ENCODE data around the gene C3orf70. TPM values are rescaled to one million over a fixed set of nuclear protein-coding genes. Genes with fewer than 3 reads are reported as not detected.

C3orf70 gene
- polyA plus RNA-seq, 4 donors = 0.67 to 5.1 (median 2.9) TPM

DNA sequence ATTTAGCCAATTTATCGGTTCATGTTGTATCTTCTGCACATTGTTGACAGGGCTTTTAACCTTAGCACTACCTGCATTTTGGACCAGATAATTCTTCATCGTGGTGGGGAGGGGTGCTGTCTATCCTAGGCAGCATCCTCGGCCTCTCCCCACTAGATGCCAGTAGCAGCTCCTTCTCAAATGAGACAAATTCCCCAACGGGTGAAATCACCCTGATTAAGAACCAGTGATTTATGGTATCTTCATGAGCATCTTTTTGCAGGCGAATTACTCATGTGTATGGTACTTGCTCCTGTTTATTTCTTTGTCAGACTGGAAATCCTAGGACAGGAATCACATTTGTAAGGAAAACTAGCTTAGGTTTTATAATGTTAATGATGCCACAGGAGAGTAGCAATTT, 68.0 kb downstream of the C3orf70 start:
- Histone ChIP-seq H3K4me3 (ENCODE audit: low read depth in 1 of 3, low read length in 3 of 3) (no peak overlapping the region), H3K27me3 (ENCODE audit: control insufficient read depth in 3 of 3, insufficient read depth in 3 of 3, low read length in 3 of 3) (no peaks in the 10 kb centered on the region), H3K36me3 (ENCODE audit: control insufficient read depth in 3 of 3, insufficient read depth in 2 of 3, low read depth in 1 of 3, low read length in 3 of 3) (peaks cover 0 to 18% (median 0%) of the 10 kb centered on the region in 3 donors), H3K9me3 (ENCODE audit: control insufficient read depth in 2 of 2, insufficient read depth in 1 of 2, low read depth in 1 of 2, low read length in 1 of 2) (no peaks in the 10 kb centered on the region), H3K27ac (ENCODE audit: low read depth in 1 of 3, low read length in 2 of 3) (no peak overlapping the region), H3K4me1 (ENCODE audit: control insufficient read depth in 3 of 3, insufficient read depth in 2 of 3, low read depth in 1 of 3, low read length in 2 of 3) (peaks cover 0 to 8% (median 3%) of the 10 kb centered on the region in 3 donors)
- WGBS, 3 donors = 74 to 78% (median 75%) methylated on average over 5 of the region's 5 CpGs
- no peak for DNase-seq
- no peak for FAIRE-seq

DNA sequence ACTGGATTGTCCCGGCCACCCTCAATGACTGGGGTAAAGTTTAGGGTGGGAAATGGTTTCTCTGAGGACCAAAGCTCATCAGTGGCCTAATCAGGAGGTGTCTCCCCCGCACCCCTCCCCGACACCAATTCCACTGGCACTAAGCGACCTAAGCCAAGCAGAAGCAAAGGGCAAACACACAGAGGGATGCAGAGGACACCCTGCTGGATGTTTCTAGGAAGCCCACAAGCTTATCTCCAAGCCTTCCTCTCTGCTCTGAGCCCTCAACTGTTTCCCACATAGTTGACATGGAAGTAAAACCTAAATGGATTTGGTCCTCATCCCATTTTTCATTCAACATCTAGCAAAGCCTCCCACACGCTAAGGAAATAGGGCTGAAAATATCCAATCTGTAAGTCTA, 68.5 kb downstream of the C3orf70 start:
- Histone ChIP-seq H3K9me3 (ENCODE audit: control insufficient read depth in 2 of 2, insufficient read depth in 1 of 2, low read depth in 1 of 2, low read length in 1 of 2) (no peaks in the 10 kb centered on the region), H3K4me3 (ENCODE audit: low read depth in 1 of 3, low read length in 3 of 3) (no peak overlapping the region), H3K4me1 (ENCODE audit: control insufficient read depth in 3 of 3, insufficient read depth in 2 of 3, low read depth in 1 of 3, low read length in 2 of 3) (peaks cover 0 to 10% (median 3%) of the 10 kb centered on the region in 3 donors), H3K27me3 (ENCODE audit: control insufficient read depth in 3 of 3, insufficient read depth in 3 of 3, low read length in 3 of 3) (no peaks in the 10 kb centered on the region), H3K36me3 (ENCODE audit: control insufficient read depth in 3 of 3, insufficient read depth in 2 of 3, low read depth in 1 of 3, low read length in 3 of 3) (peaks cover 0 to 18% (median 0%) of the 10 kb centered on the region in 3 donors), H3K27ac (ENCODE audit: low read depth in 1 of 3, low read length in 2 of 3) (no peak overlapping the region)
- WGBS, 3 donors = 79 to 86% (median 86%) methylated on average over 5 of the region's 5 CpGs
- DNase-seq (no peak), FAIRE-seq (no peak)

DNA sequence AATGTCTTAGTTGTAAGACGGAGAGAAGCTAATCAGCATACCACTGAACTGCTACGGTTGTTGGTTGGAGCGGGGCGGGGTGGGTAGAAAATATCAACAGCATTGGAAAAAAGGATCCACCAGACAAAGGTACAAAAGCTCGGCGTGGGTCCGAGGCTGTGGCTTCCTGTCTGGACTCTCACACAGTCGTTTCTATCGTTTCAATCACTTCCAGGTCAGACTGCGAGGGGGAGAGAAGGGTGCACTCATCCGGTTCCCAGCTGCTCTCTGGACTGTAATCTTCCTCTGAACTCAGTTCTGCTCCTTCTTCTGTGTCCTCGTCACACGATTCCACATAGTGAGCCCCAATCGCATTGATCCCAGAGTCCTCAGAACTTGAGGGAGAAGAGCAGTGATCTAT, 70.0 kb downstream of the C3orf70 start:
- Histone ChIP-seq H3K4me1 (ENCODE audit: control insufficient read depth in 3 of 3, insufficient read depth in 2 of 3, low read depth in 1 of 3, low read length in 2 of 3) (peaks cover 0 to 13% (median 3%) of the 10 kb centered on the region in 3 donors), H3K27ac (ENCODE audit: low read depth in 1 of 3, low read length in 2 of 3) (no peak overlapping the region), H3K27me3 (ENCODE audit: control insufficient read depth in 3 of 3, insufficient read depth in 3 of 3, low read length in 3 of 3) (no peaks in the 10 kb centered on the region), H3K4me3 (ENCODE audit: low read depth in 1 of 3, low read length in 3 of 3) (no peak overlapping the region), H3K9me3 (ENCODE audit: control insufficient read depth in 2 of 2, insufficient read depth in 1 of 2, low read depth in 1 of 2, low read length in 1 of 2) (no peaks in the 10 kb centered on the region), H3K36me3 (ENCODE audit: control insufficient read depth in 3 of 3, insufficient read depth in 2 of 3, low read depth in 1 of 3, low read length in 3 of 3) (peaks cover 0 to 18% (median 0%) of the 10 kb centered on the region in 3 donors)
- DNase-seq (no peak), FAIRE-seq (no peak)
- WGBS, 3 donors = 85 to 87% (median 85%) methylated on average over 14 of the region's 14 CpGs

DNA sequence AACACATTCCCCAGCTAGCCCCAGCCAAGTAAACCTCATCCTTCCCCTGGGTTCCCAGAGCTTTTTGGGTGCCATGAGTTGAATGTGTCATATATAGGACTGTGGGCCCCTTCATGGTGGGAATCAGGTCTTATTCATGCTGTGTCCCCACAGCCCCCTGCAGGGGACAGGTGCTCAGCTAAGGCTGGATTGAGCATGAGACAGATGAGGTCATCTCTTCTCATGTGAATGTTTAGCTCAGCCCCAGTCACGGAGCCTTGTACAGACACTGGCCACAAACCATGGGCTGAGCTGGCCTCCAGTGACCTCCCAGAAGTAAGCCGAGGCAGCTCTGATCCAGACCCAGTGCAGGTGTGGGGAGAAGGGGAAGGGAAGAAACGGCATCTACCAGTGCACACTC, 70.7 kb downstream of the C3orf70 start:
- H3K4me1 ChIP-seq (ENCODE audit: control insufficient read depth in 3 of 3, insufficient read depth in 2 of 3, low read depth in 1 of 3, low read length in 2 of 3) = peaks cover 0 to 13% (median 3%) of the 10 kb centered on the region in 3 donors
- 82 to 90% (median 89%) methylated on average over 3 of the region's 3 CpGs for WGBS, 3 donors
- H3K27me3 ChIP-seq (ENCODE audit: control insufficient read depth in 3 of 3, insufficient read depth in 3 of 3, low read length in 3 of 3) = no peaks in the 10 kb centered on the region
- no peaks in the 10 kb centered on the region for H3K9me3 ChIP-seq (ENCODE audit: control insufficient read depth in 2 of 2, insufficient read depth in 1 of 2, low read depth in 1 of 2, low read length in 1 of 2)
- H3K4me3 ChIP-seq (ENCODE audit: low read depth in 1 of 3, low read length in 3 of 3) = no peak overlapping the region
- FAIRE-seq (no peak), DNase-seq (no peak)
- peaks cover 0 to 21% (median 0%) of the 10 kb centered on the region in 3 donors for H3K36me3 ChIP-seq (ENCODE audit: control insufficient read depth in 3 of 3, insufficient read depth in 2 of 3, low read depth in 1 of 3, low read length in 3 of 3)
- H3K27ac ChIP-seq (ENCODE audit: low read depth in 1 of 3, low read length in 2 of 3) = no peak overlapping the region

- Histone ChIP-seq H3K9me3 (ENCODE audit: control insufficient read depth in 2 of 2, insufficient read depth in 1 of 2, low read depth in 1 of 2, low read length in 1 of 2) (no peaks in the 10 kb centered on the region), H3K27me3 (ENCODE audit: control insufficient read depth in 3 of 3, insufficient read depth in 3 of 3, low read length in 3 of 3) (no peaks in the 10 kb centered on the region), H3K36me3 (ENCODE audit: control insufficient read depth in 3 of 3, insufficient read depth in 2 of 3, low read depth in 1 of 3, low read length in 3 of 3) (peaks cover 0 to 21% (median 0%) of the 10 kb centered on the region in 3 donors), H3K4me3 (ENCODE audit: low read depth in 1 of 3, low read length in 3 of 3) (no peak overlapping the region), H3K4me1 (ENCODE audit: control insufficient read depth in 3 of 3, insufficient read depth in 2 of 3, low read depth in 1 of 3, low read length in 2 of 3) (peaks cover 0 to 13% (median 3%) of the 10 kb centered on the region in 3 donors), H3K27ac (ENCODE audit: low read depth in 1 of 3, low read length in 2 of 3) (no peak overlapping the region)
- DNase-seq (no peak), FAIRE-seq (no peak)
- 74 to 91% (median 80%) methylated on average over 1 of the region's 1 CpG for WGBS, 3 donors
These were observed 71.3 kb downstream of the C3orf70 start for GRCh38 chr3:185081521-185081920.

GRCh38 chr3:185079625-185080024, 73.2 kb downstream of the C3orf70 start:
- Histone ChIP-seq H3K36me3 (ENCODE audit: control insufficient read depth in 3 of 3, insufficient read depth in 2 of 3, low read depth in 1 of 3, low read length in 3 of 3) (peaks cover 0 to 23% (median 0%) of the 10 kb centered on the region in 3 donors), H3K4me3 (ENCODE audit: low read depth in 1 of 3, low read length in 3 of 3) (no peak overlapping the region), H3K27ac (ENCODE audit: low read depth in 1 of 3, low read length in 2 of 3) (peak overlapping the region in 1 of 3 donors; percentile 59), H3K27me3 (ENCODE audit: control insufficient read depth in 3 of 3, insufficient read depth in 3 of 3, low read length in 3 of 3) (no peaks in the 10 kb centered on the region), H3K4me1 (ENCODE audit: control insufficient read depth in 3 of 3, insufficient read depth in 2 of 3, low read depth in 1 of 3, low read length in 2 of 3) (peaks cover 2 to 13% (median 3%) of the 10 kb centered on the region in 3 donors), H3K9me3 (ENCODE audit: control insufficient read depth in 2 of 2, insufficient read depth in 1 of 2, low read depth in 1 of 2, low read length in 1 of 2) (no peaks in the 10 kb centered on the region)
- FAIRE-seq (no peak), DNase-seq (peak; percentile 74 to 78)
- 17 to 42% (median 28%) methylated on average over 1 of the region's 1 CpG for WGBS, 3 donors

- Histone ChIP-seq H3K9me3 (ENCODE audit: control insufficient read depth in 2 of 2, insufficient read depth in 1 of 2, low read depth in 1 of 2, low read length in 1 of 2) (no peaks in the 10 kb centered on the region), H3K4me1 (ENCODE audit: control insufficient read depth in 3 of 3, insufficient read depth in 2 of 3, low read depth in 1 of 3, low read length in 2 of 3) (peaks cover 2 to 16% (median 3%) of the 10 kb centered on the region in 3 donors), H3K4me3 (ENCODE audit: low read depth in 1 of 3, low read length in 3 of 3) (no peak overlapping the region), H3K36me3 (ENCODE audit: control insufficient read depth in 3 of 3, insufficient read depth in 2 of 3, low read depth in 1 of 3, low read length in 3 of 3) (peaks cover 0 to 10% (median 0%) of the 10 kb centered on the region in 3 donors), H3K27me3 (ENCODE audit: control insufficient read depth in 3 of 3, insufficient read depth in 3 of 3, low read length in 3 of 3) (no peaks in the 10 kb centered on the region), H3K27ac (ENCODE audit: low read depth in 1 of 3, low read length in 2 of 3) (no peak overlapping the region)
- no peak for FAIRE-seq
- 31 to 66% (median 32%) methylated on average over 8 of the region's 8 CpGs for WGBS, 3 donors
- DNase-seq = no peak
These were observed 76.6 kb downstream of the C3orf70 start for GRCh38 chr3:185076219-185076618.

GRCh38 chr3:185075547-185075946, 77.3 kb downstream of the C3orf70 start:
- Histone ChIP-seq H3K4me1 (ENCODE audit: control insufficient read depth in 3 of 3, insufficient read depth in 2 of 3, low read depth in 1 of 3, low read length in 2 of 3) (peaks cover 2 to 17% (median 3%) of the 10 kb centered on the region in 3 donors), H3K36me3 (ENCODE audit: control insufficient read depth in 3 of 3, insufficient read depth in 2 of 3, low read depth in 1 of 3, low read length in 3 of 3) (peaks cover 0 to 9% (median 0%) of the 10 kb centered on the region in 3 donors), H3K9me3 (ENCODE audit: control insufficient read depth in 2 of 2, insufficient read depth in 1 of 2, low read depth in 1 of 2, low read length in 1 of 2) (no peaks in the 10 kb centered on the region), H3K27ac (ENCODE audit: low read depth in 1 of 3, low read length in 2 of 3) (no peak overlapping the region), H3K27me3 (ENCODE audit: control insufficient read depth in 3 of 3, insufficient read depth in 3 of 3, low read length in 3 of 3) (no peaks in the 10 kb centered on the region), H3K4me3 (ENCODE audit: low read depth in 1 of 3, low read length in 3 of 3) (no peak overlapping the region)
- FAIRE-seq = no peak
- no peak for DNase-seq
- WGBS, 3 donors = 91 to 94% (median 92%) methylated on average over 13 of the region's 13 CpGs

GRCh38 chr3:185071287-185071800, 81.5 kb downstream of the C3orf70 start:
- Histone ChIP-seq H3K4me3 (ENCODE audit: low read depth in 1 of 3, low read length in 3 of 3) (no peak overlapping the region), H3K36me3 (ENCODE audit: control insufficient read depth in 3 of 3, insufficient read depth in 2 of 3, low read depth in 1 of 3, low read length in 3 of 3) (peaks cover 0 to 2% (median 0%) of the 10 kb centered on the region in 3 donors), H3K27ac (ENCODE audit: low read depth in 1 of 3, low read length in 2 of 3) (no peak overlapping the region), H3K4me1 (ENCODE audit: control insufficient read depth in 3 of 3, insufficient read depth in 2 of 3, low read depth in 1 of 3, low read length in 2 of 3) (peaks cover 2 to 25% (median 2%) of the 10 kb centered on the region in 3 donors), H3K27me3 (ENCODE audit: control insufficient read depth in 3 of 3, insufficient read depth in 3 of 3, low read length in 3 of 3) (no peaks in the 10 kb centered on the region), H3K9me3 (ENCODE audit: control insufficient read depth in 2 of 2, insufficient read depth in 1 of 2, low read depth in 1 of 2, low read length in 1 of 2) (no peaks in the 10 kb centered on the region)
- FAIRE-seq = no peak
- no peak for DNase-seq
- 70 to 76% (median 70%) methylated on average over 7 of the region's 7 CpGs for WGBS, 3 donors

All from small intestine (tissue), 7 donors.